GM12891 (cell line): ENCODE results near the gene CYB561A3.
A peak's percentile ranks its signal among the peaks of the same experiment; 100 is the strongest.

Experiments
- DNase-seq: peaks from one replicate; pipeline ENCODE4 v3.0.0; 2011; ENCODE audit warnings: low spot score; ENCODE audit not compliant: insufficient read length
- FAIRE-seq: peaks from 2 replicates; lab custom pipeline; 2011; peaks lifted over from hg19 to GRCh38; lab: Jason Lieb, UNC
- PAX5 ChIP-seq: IDR thresholded peaks from 2 replicates; pipeline ENCODE4 v1.6.1; 2011; ENCODE audit warnings: low read length, moderate library complexity, mild to moderate bottlenecking; ENCODE audit not compliant: insufficient read depth, severe bottlenecking
- POLR2A ChIP-seq: IDR thresholded peaks from 2 replicates; pipeline ENCODE4 v1.6.1; 2011; ENCODE audit warnings: low read depth, low read length, control low read depth
- POLR2AphosphoS5 ChIP-seq: IDR thresholded peaks from 2 replicates; pipeline ENCODE4 v1.6.1; 2011; ENCODE audit warnings: low read depth, low read length, control low read depth
- POU2F2 ChIP-seq: IDR thresholded peaks from 2 replicates; pipeline ENCODE4 v1.6.1; 2011; ENCODE audit warnings: low read depth, mild to moderate bottlenecking, control low read depth, low read length, moderate library complexity
- SPI1 ChIP-seq: IDR thresholded peaks from 2 replicates; pipeline ENCODE4 v1.6.1; 2011; ENCODE audit warnings: low read depth, low read length, control low read depth
- TAF1 ChIP-seq: IDR thresholded peaks from 2 replicates; pipeline ENCODE4 v1.6.1; 2011; ENCODE audit warnings: low read depth, low read length, control low read depth

Gene CYB561A3

DNA sequence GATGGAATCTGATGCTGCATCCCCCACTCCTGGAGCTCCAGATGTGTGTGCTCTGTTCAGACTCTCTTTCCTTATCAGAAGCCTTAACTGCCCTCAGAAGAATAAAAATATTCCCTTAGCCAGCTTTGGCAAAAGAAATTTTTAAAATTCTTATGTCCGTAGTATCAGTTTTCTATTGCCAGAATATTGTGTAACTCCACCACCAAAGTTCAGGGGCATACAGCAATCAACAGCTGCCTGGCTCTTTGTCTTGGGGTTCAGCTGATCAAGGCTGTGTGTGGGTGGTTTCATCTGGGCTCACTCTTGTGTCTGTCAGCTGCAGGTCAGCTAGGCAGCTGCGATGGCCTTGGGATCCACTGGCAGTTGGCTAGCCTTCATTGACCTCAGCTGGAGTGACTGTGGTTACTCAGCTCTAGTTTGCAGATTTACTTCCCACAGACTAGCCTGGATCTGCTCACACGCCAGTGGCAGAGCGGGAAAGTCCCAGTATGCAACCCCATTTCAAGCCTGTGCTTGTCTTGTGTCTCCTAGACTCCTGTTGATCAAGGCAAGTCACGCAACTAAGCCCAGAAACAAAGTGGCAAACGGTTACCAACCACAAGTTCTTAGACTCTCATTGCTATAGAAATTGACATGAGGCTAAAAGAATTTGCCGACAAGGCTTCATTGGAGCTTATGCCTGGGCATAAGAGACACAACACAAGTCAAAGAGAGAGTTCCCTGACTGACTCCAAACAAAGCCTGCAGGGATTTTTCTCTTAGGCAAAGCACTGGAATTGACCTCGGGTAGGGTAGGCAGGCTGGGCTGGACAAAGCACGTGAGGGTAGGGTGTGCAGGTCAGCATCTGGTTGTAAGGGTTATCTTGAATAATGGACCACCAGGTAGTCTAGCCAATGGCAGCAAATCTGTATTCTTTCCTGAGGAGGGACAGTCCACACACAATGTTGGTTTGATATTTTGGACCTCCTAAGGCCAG lies 8.0 kb upstream of the CYB561A3 start:
- TF ChIP-seq SPI1, result no peak
- no peak for TF ChIP-seq TAF1
- TF ChIP-seq POU2F2, result peak; percentile 16; the same call in 1 of the 2 replicates
- TF ChIP-seq POLR2AphosphoS5, result peak; percentile 68
- TF ChIP-seq POLR2A, result no peak
- TF ChIP-seq PAX5, result no peak
- DNase-seq, result no peak
- FAIRE-seq, result no peak

DNA sequence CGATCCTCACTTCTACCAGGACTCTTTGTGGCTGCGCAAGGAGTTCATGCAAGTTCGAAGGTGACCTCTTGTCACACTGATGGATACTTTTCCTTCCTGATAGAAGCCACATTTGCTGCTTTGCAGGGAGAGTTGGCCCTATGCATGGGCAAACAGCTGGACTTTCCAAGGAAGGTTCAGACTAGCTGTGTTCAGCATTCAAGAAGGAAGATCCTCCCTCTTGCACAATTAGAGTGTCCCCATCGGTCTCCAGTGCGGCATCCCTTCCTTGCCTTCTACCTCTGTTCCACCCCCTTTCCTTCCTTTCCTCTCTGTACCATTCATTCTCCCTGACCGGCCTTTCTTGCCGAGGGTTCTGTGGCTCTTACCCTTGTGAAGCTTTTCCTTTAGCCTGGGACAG lies 7.0 kb upstream of the CYB561A3 start:
- DNase-seq (no peak), FAIRE-seq (no peak)
- TF ChIP-seq TAF1 (no peak), SPI1 (no peak), POLR2A (no peak), PAX5 (no peak), POLR2AphosphoS5 (no peak), POU2F2 (no peak)

DNA sequence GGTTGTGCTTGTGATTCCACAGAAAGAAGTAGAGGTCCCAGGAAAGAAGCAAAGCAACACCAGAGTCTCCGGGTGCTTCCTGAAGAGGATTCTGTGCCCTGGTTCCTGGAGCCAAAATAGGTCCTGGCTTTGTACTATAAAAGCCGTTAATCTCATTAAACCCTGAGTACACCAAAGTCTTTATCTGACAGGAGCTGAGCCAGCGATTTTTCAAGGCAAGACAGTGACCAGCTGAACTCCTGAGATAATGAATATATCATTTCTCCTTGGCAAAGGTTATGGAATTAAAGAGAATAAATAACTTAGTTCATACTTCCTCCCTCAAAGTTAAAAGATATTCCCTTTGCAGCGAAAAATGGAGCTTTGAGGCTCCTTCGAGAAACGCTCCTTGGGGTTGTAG lies 5.7 kb upstream of the CYB561A3 start:
- DNase-seq (no peak), FAIRE-seq (no peak)
- TF ChIP-seq POLR2A (no peak), SPI1 (no peak), POLR2AphosphoS5 (no peak), PAX5 (no peak)

DNA sequence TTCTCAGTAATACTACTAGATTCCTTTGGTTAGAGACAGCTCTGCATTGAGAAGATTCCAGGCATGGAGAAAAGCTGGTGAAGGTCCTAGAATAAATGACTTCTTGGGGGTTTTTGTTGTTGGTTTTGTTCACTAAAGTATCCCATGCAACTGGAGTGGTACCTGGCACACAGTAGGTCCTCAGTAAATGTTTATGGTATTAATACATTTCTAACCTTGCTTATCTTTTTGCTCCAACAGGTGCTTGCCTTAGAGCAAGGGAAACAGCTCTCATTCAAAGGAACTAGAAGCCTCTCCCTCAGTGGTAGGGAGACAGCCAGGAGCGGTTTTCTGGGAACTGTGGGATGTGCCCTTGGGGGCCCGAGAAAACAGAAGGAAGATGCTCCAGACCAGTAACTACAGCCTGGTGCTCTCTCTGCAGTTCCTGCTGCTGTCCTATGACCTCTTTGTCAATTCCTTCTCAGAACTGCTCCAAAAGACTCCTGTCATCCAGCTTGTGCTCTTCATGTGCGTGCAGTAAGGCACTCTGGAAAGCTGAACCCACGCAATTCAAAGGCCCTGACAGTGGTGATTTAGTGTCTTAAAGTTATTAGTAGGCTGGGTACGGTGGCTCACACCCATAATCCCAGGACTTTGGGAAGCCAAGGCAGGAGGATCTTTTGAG lies 2.5 kb upstream of the CYB561A3 start:
- no peak for TF ChIP-seq TAF1
- DNase-seq (no peak), FAIRE-seq (no peak)

DNA sequence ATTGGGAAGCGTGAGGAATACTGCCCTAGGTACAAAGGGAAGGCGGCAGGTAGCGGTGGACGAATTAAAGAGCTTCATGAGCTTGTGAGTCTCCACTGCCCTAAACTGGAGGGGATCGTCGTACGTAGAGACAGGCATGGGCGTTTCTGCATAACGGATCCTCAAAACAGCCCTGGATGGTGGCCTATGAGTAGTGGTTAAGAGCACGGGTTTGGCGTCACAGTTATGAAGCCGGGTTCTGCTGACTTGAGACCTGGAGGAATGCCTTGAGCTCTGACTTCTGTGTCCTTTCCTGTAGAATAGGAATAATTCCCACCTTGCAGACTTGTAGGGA lies 827 bp upstream of the CYB561A3 start:
- TF ChIP-seq PAX5, result no peak
- no peak for TF ChIP-seq SPI1
- TF ChIP-seq POLR2A, result no peak; the same call in 1 of the 2 replicates
- 0 out of 2 replicates have a peak, but pooled peaks have one; percentile 15 for TF ChIP-seq POU2F2
- no peak for TF ChIP-seq POLR2AphosphoS5
- no peak for TF ChIP-seq TAF1
- no peak for FAIRE-seq
- DNase-seq, result no peak

DNA sequence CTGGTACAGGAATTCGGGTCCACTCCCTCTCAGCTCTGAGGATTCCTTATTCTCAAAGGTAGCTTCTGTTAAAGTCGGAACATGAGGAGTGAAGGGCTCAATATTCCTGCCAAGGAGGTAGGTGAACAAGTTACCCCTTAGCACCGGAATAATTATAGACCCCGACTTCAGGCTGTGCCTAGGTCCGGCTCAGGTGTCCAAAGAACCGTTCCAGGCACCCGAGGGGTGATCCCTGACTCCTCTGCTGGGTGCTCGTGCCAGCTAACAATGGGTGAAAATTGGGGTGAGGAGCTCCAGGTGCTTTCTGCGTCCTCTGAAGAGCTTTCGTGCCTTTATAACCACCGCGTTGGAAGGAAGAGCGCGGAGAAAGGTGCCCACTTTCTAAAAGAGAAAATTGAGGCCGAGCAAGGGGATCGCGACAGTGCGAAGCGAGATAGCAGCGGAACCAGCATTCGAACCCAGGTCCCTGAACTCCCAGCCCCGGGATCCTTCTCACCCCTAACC lies 393 bp downstream of the CYB561A3 start:
- DNase-seq (no peak), FAIRE-seq (no peak)
- TF ChIP-seq POLR2A (no peak), PAX5 (no peak), POLR2AphosphoS5 (no peak), SPI1 (no peak), TAF1 (no peak), POU2F2 (no peak)

DNA sequence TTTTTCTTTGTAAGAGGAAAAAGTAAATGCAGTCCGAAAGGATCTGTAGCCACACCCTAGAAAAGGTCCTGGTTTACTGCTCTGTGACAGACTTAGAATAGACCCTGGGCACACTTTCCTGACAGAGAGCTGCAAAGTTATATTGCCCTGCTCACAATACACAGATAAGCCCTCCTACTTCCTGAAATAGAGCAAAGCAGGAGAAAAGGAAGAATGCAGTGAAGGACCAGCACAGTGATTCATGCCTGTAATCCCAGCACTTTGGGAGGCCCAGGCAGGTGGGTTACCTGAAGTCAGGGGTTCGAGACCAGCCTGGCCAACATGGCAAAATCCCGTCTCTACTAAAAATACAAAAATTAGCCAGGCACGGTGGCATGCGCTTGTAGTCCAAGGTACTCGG lies 2.2 kb downstream of the CYB561A3 start:
- DNase-seq, result no peak
- FAIRE-seq, result no peak

DNA sequence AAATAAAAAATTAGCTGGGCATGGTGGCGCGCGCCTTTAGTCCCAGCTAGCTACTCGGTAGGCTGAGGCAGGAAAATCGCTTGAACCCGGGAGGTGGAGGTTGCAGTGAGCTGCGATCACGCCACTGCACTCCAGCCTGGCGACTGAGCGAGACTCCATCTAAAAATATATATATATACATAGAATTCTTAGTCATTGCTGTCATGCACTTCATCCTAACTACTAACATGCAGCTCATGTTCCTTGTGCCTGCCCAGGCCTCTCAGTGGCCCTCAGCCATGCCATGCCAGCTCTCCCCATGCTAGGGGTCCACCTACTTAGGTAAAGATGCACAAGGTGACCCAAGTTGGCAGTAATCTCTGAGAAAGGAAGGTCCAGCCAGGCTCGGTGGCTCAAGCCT lies 3.1 kb downstream of the CYB561A3 start:
- no peak for FAIRE-seq
- DNase-seq, result no peak
- TF ChIP-seq PAX5 (no peak), POLR2AphosphoS5 (no peak), TAF1 (no peak), POU2F2 (no peak), SPI1 (no peak), POLR2A (no peak)

More for the DNA sequence above, 2.2 kb downstream of the CYB561A3 start:
- TF ChIP-seq POU2F2 (no peak), POLR2AphosphoS5 (no peak), TAF1 (no peak), SPI1 (no peak), POLR2A (no peak), PAX5 (no peak)

DNA sequence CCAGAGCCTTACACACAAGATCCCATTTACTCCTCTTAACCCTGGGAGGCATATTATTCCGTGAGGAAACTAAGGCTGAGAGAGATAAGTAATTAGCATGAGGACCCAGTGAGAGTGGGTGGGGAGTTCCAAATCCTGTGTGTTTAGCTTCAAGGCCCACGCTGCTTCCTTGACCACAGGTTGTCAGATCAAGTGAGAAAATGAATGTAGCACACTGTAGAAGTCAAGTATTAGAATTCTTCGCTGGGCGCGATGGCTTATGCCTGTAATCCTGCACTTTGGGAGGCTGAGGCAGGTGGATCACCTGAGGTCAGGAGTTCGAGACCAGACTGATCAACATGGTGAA lies 3.8 kb downstream of the CYB561A3 start:
- DNase-seq (no peak), FAIRE-seq (no peak)
- TF ChIP-seq PAX5, result no peak
- TF ChIP-seq POLR2AphosphoS5, result no peak
- TF ChIP-seq POLR2A, result no peak
- peak; percentile 39; the same call in 1 of the 2 replicates for TF ChIP-seq POU2F2
- no peak for TF ChIP-seq SPI1
- TF ChIP-seq TAF1, result no peak
